Measurements from ENCODE around the gene APBA2. TPM values are rescaled to one million over a fixed set of nuclear protein-coding genes. Genes with fewer than 3 reads are reported as not detected.

The APBA2 gene
- total RNA-seq, 1 donor from 2014 or later = 41.0 TPM

DNA sequence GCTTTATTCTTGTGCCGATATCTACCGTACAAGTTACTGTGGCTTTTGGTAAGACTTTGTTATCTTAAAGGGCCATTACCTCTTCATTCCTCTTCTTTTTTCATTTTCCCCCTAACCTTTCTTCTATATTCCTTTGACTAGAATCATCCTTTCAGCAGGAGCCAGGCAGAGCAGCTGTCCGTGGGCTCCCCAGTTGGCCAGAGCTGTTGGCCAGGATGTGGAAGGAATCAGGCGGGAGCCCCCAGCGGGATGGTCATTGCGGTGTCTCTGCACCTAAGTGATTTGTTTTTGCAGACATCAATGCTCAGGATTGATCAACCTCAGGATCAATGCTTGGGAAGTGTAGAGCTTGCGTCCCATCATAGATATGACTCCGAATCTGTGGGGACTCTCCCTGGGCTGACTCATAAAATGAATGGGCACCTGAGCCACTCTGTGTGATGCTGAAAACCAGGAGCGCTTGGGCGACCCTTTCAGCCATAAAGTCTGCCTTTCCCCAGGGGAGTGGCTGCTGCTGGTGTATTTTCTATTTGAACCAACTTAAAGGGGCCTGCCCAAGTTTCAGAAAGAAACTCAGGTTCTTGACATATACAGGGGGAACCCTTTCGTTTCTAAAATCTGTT, 21.7 kb downstream of the APBA2 start:
- TF ChIP-seq, protein P1, sequence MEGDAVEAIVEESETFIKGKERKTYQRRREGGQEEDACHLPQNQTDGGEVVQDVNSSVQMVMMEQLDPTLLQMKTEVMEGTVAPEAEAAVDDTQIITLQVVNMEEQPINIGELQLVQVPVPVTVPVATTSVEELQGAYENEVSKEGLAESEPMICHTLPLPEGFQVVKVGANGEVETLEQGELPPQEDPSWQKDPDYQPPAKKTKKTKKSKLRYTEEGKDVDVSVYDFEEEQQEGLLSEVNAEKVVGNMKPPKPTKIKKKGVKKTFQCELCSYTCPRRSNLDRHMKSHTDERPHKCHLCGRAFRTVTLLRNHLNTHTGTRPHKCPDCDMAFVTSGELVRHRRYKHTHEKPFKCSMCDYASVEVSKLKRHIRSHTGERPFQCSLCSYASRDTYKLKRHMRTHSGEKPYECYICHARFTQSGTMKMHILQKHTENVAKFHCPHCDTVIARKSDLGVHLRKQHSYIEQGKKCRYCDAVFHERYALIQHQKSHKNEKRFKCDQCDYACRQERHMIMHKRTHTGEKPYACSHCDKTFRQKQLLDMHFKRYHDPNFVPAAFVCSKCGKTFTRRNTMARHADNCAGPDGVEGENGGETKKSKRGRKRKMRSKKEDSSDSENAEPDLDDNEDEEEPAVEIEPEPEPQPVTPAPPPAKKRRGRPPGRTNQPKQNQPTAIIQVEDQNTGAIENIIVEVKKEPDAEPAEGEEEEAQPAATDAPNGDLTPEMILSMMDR (IDR thresholded peaks at IDR 0.05; ENCODE audit: unreplicated experiment) = no peak
- Mint-ChIP-seq H3K36me3 (ENCODE audit: insufficient read depth) (peaks cover 6% of the 10 kb centered on the region), H3K9me3 (ENCODE audit: low read depth) (peaks cover 4% of the 10 kb centered on the region), H3K4me1 (ENCODE audit: low read depth) (peaks cover 1% of the 10 kb centered on the region), H3K4me3 (ENCODE audit: low read depth) (no peak overlapping the region), H3K27me3 (no peaks in the 10 kb centered on the region), H3K27ac (no peak overlapping the region)
- no peak for DNase-seq (ENCODE audit: low spot score, unreplicated experiment)

GRCh38 chr15:28909958-28910500, 24.3 kb downstream of the APBA2 start:
- TF ChIP-seq, protein P1 (IDR thresholded peaks at IDR 0.05; ENCODE audit: unreplicated experiment) = no peak
- H3K27me3 Mint-ChIP-seq = no peaks in the 10 kb centered on the region
- no peak overlapping the region for H3K27ac Mint-ChIP-seq
- H3K36me3 Mint-ChIP-seq (ENCODE audit: insufficient read depth) = peaks cover 6% of the 10 kb centered on the region
- no peak overlapping the region for H3K4me3 Mint-ChIP-seq (ENCODE audit: low read depth)
- H3K9me3 Mint-ChIP-seq (ENCODE audit: low read depth) = peaks cover 4% of the 10 kb centered on the region
- DNase-seq (ENCODE audit: low spot score, unreplicated experiment) = no peak
- H3K4me1 Mint-ChIP-seq (ENCODE audit: low read depth) = peaks cover 8% of the 10 kb centered on the region

DNA sequence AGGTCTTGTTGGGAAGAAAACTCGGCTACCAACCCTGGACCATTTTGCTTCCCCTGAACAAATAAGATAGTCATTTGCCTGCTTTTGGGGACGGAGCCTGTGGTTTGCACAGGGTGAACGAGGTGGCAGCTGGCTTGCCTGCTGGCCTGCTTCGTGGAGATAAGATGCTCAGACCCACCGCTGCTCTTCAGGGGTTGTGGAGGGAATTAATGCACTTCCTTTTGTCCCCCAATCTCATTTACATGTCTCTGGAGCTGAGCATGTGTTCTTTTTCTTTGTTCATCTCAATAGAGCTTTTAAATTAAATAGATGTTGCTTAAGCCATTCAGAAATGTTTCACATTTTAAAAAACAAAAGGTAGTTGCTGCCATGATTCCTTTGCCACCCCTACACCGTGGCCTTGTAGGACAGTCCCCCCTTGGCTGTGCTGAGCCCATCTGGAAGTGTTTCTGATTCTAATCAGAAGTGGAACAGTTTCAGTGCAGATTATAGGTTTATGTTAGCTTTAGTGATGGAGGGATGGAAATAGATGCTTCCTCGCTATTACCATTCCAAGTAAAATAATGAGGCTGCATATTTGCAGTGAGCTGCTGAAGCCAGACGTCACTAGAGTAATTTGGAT, 25.6 kb downstream of the APBA2 start:
- Mint-ChIP-seq H3K4me1 (ENCODE audit: low read depth) (peaks cover 8% of the 10 kb centered on the region), H3K9me3 (ENCODE audit: low read depth) (peaks cover 4% of the 10 kb centered on the region), H3K27me3 (no peaks in the 10 kb centered on the region), H3K4me3 (ENCODE audit: low read depth) (no peak overlapping the region), H3K36me3 (ENCODE audit: insufficient read depth) (peaks cover 6% of the 10 kb centered on the region), H3K27ac (no peak overlapping the region)
- TF ChIP-seq, protein P1 (IDR thresholded peaks at IDR 0.05; ENCODE audit: unreplicated experiment) = no peak
- no peak for DNase-seq (ENCODE audit: low spot score, unreplicated experiment)

GRCh38 chr15:28912422-28912821, 26.6 kb downstream of the APBA2 start:
- Mint-ChIP-seq H3K4me1 (ENCODE audit: low read depth) (peaks cover 8% of the 10 kb centered on the region), H3K27me3 (no peaks in the 10 kb centered on the region), H3K27ac (no peak overlapping the region), H3K9me3 (ENCODE audit: low read depth) (peaks cover under 1% of the 10 kb centered on the region), H3K4me3 (ENCODE audit: low read depth) (no peak overlapping the region), H3K36me3 (ENCODE audit: insufficient read depth) (peaks cover 2% of the 10 kb centered on the region)
- no peak for DNase-seq (ENCODE audit: low spot score, unreplicated experiment)
- TF ChIP-seq, protein P1 (IDR thresholded peaks at IDR 0.05; ENCODE audit: unreplicated experiment) = no peak

GRCh38 chr15:28913171-28913765, 27.5 kb downstream of the APBA2 start:
- peaks cover 8% of the 10 kb centered on the region for H3K4me1 Mint-ChIP-seq (ENCODE audit: low read depth)
- TF ChIP-seq, protein P1 (IDR thresholded peaks at IDR 0.05; ENCODE audit: unreplicated experiment) = peak; percentile 41
- no peak overlapping the region for H3K4me3 Mint-ChIP-seq (ENCODE audit: low read depth)
- H3K36me3 Mint-ChIP-seq (ENCODE audit: insufficient read depth) = peaks cover 2% of the 10 kb centered on the region
- no peak for DNase-seq (ENCODE audit: low spot score, unreplicated experiment)
- no peaks in the 10 kb centered on the region for H3K9me3 Mint-ChIP-seq (ENCODE audit: low read depth)
- H3K27me3 Mint-ChIP-seq = peaks cover 4% of the 10 kb centered on the region
- H3K27ac Mint-ChIP-seq = no peak overlapping the region

Measured in progenitor cell of endocrine pancreas (in vitro differentiated cells).